Stimulated activated CD8-positive, alpha-beta memory T cell treated with anti-CD3 and anti-CD28 coated beads, Interleukin-15, amount 100 ng/mL, for 48 hours (primary cell): ENCODE data around the gene TMEM129.

Source experiments
- DNase-seq, 2 donors: peaks; one replicate each; pipeline ENCODE4 v3.0.0-alpha.2; 2020; ENCODE audit warnings: low read depth in 2 of 2

TMEM129 gene

DNA sequence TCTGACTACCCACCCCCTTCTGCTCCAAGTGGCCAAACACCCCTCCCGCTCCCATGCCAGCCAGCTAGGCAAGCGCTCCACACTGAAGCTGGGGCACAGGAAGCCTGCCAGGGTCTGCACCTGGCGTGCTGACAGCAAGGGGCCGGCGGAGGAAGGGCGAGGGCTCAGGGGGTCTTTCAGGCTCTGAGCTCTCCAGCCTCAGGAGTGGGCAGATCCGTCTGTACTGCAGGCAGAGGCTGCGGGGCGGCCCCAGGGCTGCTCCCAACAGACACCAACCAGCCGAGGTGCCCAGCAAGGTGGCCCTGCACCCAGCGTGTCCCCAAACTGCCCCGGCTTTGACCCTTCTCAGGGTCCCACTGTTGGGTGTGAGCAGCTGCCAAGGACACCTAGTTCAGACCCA is 51.9 kb downstream of the TMEM129 start:
- DNase-seq, result no peak

DNA sequence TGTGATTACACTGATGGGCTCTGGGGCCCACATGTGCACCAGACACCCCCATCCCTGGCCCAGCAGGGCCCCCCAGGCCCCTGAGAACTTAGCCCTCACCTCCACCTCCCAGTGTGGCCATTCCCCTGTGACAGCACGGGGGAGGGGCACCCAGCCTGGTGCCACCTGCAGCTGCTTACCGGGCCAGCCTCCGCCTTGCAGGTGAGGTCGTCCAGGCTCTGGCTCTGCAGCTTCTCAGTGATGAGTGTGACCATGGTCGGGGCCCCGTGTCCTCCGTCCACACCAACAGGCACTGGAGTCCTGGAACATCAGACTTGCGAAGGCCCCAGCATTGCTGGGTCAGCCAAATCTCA is 52.7 kb downstream of the TMEM129 start:
- DNase-seq, result no peak

GRCh38 chr4:1667273-1667672 is 53.9 kb downstream of the TMEM129 start:
- no peak for DNase-seq

DNA sequence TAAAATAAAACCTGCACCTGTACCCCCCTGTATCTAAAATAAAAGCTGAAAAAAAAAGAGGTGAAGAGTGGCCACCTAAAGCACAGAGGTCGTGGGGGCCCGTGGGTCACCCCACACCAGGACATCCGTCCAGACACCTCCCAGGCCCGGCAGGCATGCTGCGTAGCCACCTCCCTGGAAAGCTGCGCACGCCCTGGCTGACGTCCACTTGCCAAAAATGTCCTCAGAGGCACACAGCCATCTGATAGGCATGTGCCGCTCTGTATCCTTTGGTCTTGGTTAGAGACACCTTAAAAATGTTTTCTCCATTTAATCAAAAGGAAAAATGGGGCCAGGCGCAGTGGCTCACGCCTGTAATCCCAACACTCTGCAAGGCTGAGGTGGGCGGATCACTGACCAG is 54.7 kb downstream of the TMEM129 start:
- DNase-seq, result no peak
